Keratinocyte (primary cell): ENCODE data around the gene ZNRF1. TPM values are rescaled to one million over a fixed set of nuclear protein-coding genes. Genes with fewer than 3 reads are reported as not detected.
"Not testable (repeated sequence)": the region's sequence is repeated elsewhere in the genome, so short reads cannot be mapped to it uniquely, and the experiment has no call there.

Experiments
- DNase-seq: peaks from one replicate; pipeline ENCODE4 v3.0.0-alpha.2; 2011; ENCODE audit warnings: low read depth, missing footprints, low spot score
- FAIRE-seq: peaks from 2 replicates; lab custom pipeline; 2011; peaks lifted over from hg19 to GRCh38; lab: Jason Lieb, UNC
- H2AFZ ChIP-seq: 2 replicates; pipeline ENCODE4 v1.6.0; 2012; ENCODE audit warnings: low read length, control low read depth, inconsistent platforms; ENCODE audit not compliant: control insufficient read depth
- H3K27ac ChIP-seq: 2 replicates; pipeline ENCODE4 v1.5.1; 2011; ENCODE audit warnings: low read length; ENCODE audit not compliant: control insufficient read depth, insufficient read depth
- H3K27me3 ChIP-seq: 3 replicates; pipeline ENCODE4 v1.6.0; 2011; ENCODE audit warnings: low read length; ENCODE audit not compliant: control insufficient read depth, insufficient read depth; ENCODE audit errors: extremely low read depth
- H3K36me3 ChIP-seq, 2 experiments: 2 replicates in 1 of 2; 3 replicates in 1 of 2; pipeline ENCODE4 v1.5.1; 2011; ENCODE audit warnings: low read length in 2 of 2, mild to moderate bottlenecking in 1 of 2; ENCODE audit not compliant: control insufficient read depth in 2 of 2, insufficient read depth in 2 of 2; ENCODE audit errors: extremely low read depth in 1 of 2
- H3K4me1 ChIP-seq: 3 replicates; pipeline ENCODE4 v1.5.1; 2011; ENCODE audit warnings: low read length; ENCODE audit not compliant: control insufficient read depth, insufficient read depth; ENCODE audit errors: extremely low read depth
- H3K4me2 ChIP-seq: 3 replicates; pipeline ENCODE4 v1.6.0; 2011; ENCODE audit warnings: low read depth, low read length; ENCODE audit not compliant: control insufficient read depth, insufficient read depth; ENCODE audit errors: extremely low read depth
- H3K4me3 ChIP-seq, 3 experiments: fragments of 200-600 bp in 1 of 3; sonication (generic) in 1 of 3; 2 replicates in 2 of 3; 3 replicates in 1 of 3; pipeline ENCODE4 v1.5.1; 2011 to 2016; ENCODE audit warnings: low read length in 3 of 3, mild to moderate bottlenecking in 3 of 3, control low read depth in 2 of 3, inconsistent platforms in 1 of 3, low read depth in 1 of 3, mixed read lengths in 1 of 3, mixed run types in 1 of 3, moderate library complexity in 1 of 3; ENCODE audit not compliant: control insufficient read depth in 2 of 3, insufficient read depth in 2 of 3; ENCODE audit errors: extremely low read depth in 1 of 3
- H3K79me2 ChIP-seq: 2 replicates; pipeline ENCODE4 v1.6.0; 2012; ENCODE audit warnings: low read length; ENCODE audit not compliant: control insufficient read depth, insufficient read depth
- H3K9ac ChIP-seq: 3 replicates; pipeline ENCODE4 v1.6.0; 2011; ENCODE audit warnings: low read length; ENCODE audit not compliant: control insufficient read depth, insufficient read depth; ENCODE audit errors: extremely low read depth
- H3K9me1 ChIP-seq: 3 replicates; pipeline ENCODE4 v1.6.0; 2011; ENCODE audit warnings: low read length; ENCODE audit not compliant: control insufficient read depth, insufficient read depth; ENCODE audit errors: extremely low read depth
- H3K9me3 ChIP-seq: 2 replicates; pipeline ENCODE4 v1.5.1; 2012; ENCODE audit warnings: low read depth, low read length; ENCODE audit not compliant: control insufficient read depth
- H4K20me1 ChIP-seq: 3 replicates; pipeline ENCODE4 v1.6.0; 2011; ENCODE audit warnings: low read length; ENCODE audit not compliant: control insufficient read depth, insufficient read depth; ENCODE audit errors: extremely low read depth
- CTCF ChIP-seq, 3 experiments: IDR thresholded peaks in 1 of 3; conservative IDR thresholded peaks in 1 of 3; optimal IDR thresholded peaks in 1 of 3; 2 replicates in 2 of 3; 3 replicates in 1 of 3; pipeline versions ENCODE3 to v1.5.1; 2011; ENCODE audit warnings: low read length in 3 of 3, mild to moderate bottlenecking in 3 of 3, moderate library complexity in 2 of 3, control low read depth in 1 of 3, inconsistent platforms in 1 of 3; ENCODE audit not compliant: insufficient read depth in 2 of 3; ENCODE audit errors: extremely low read depth in 1 of 3
- EZH2 ChIP-seq: IDR thresholded peaks from one replicate; pipeline ENCODE4 v1.6.1; 2012; ENCODE audit warnings: inconsistent platforms, mild to moderate bottlenecking, low read length, moderate library complexity
- dilution Hi-C: fragments of 300-500 bp; cut with MboI; formaldehyde crosslinking; loops from one replicate; pipeline ENCODE4 v1.7.0; 2020; ENCODE audit warnings: low sequenced_read_pairs; ENCODE audit not compliant: extremely low pct_ligation_motif_present
- polyA plus RNA-seq, 5 experiments: library from polyadenylated mRNA; depleted of rRNA in 3 of 5; stranded (reverse) in 3 of 5; stranded (forward) in 1 of 5; unstranded in 1 of 5; fragments of >200 nt; gene quantifications; 1 replicate in 1 of 5; 2 replicates in 3 of 5; 3 replicates in 1 of 5; pipeline versions ENCODE4 v1.2.1 to v1.2.3, GENCODE V29; 2011 to 2012; ENCODE audit warnings: missing spikeins in 2 of 5, low read depth in 1 of 5, low replicate concordance in 1 of 5

ZNRF1 gene
- polyA plus RNA-seq, 1 donor (not counting 4 experiments of a cell fraction or from before 2014, with no cell fraction given): 19.1 TPM

DNA sequence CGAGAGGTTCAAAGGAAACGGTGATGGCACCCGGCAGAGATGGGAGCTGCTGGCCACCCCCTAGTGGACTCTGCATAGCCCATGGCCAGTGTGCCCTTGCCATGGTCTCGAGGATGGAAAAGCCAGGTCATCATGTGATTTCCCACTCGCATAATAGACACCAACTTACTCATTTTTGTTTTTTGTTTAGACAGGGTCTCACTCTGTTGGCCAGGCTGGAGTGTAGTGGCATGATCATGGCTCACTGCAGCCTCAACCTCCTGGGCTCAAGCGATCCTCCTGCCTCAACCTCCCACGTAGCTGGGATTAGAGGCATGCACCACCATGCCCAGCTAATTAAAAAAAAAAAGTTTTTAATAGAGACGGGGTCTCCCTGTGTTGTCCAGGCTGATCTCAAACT lies 90.1 kb downstream of the ZNRF1 start:
- no peaks in the 10 kb centered on the region for H3K9me1 ChIP-seq
- no peak overlapping the region for H2AFZ ChIP-seq
- H3K36me3 ChIP-seq: no peaks in the 10 kb centered on the region
- H3K27me3 ChIP-seq: no peaks in the 10 kb centered on the region
- H3K27ac ChIP-seq: no peak overlapping the region
- no peak overlapping the region for H3K4me2 ChIP-seq
- H3K79me2 ChIP-seq: peaks cover 19% of the 10 kb centered on the region
- no peak overlapping the region for H3K4me3 ChIP-seq
- no peak for TF ChIP-seq EZH2
- no peak for TF ChIP-seq CTCF (optimal IDR thresholded peaks at IDR 0.05 in 1 of 3, IDR thresholded peaks at IDR 0.05 in 1 of 3, conservative IDR thresholded peaks at IDR 0.05 in 1 of 3; ENCODE audit: extremely low read depth in 1 of 3, insufficient read depth in 2 of 3, low read length in 3 of 3)
- dilution Hi-C loops: no loop called here
- H4K20me1 ChIP-seq: no peaks in the 10 kb centered on the region
- FAIRE-seq: no peak
- H3K9ac ChIP-seq: no peak overlapping the region
- no peak for DNase-seq
- no peaks in the 10 kb centered on the region for H3K9me3 ChIP-seq
- H3K4me1 ChIP-seq: peaks cover 15% of the 10 kb centered on the region

DNA sequence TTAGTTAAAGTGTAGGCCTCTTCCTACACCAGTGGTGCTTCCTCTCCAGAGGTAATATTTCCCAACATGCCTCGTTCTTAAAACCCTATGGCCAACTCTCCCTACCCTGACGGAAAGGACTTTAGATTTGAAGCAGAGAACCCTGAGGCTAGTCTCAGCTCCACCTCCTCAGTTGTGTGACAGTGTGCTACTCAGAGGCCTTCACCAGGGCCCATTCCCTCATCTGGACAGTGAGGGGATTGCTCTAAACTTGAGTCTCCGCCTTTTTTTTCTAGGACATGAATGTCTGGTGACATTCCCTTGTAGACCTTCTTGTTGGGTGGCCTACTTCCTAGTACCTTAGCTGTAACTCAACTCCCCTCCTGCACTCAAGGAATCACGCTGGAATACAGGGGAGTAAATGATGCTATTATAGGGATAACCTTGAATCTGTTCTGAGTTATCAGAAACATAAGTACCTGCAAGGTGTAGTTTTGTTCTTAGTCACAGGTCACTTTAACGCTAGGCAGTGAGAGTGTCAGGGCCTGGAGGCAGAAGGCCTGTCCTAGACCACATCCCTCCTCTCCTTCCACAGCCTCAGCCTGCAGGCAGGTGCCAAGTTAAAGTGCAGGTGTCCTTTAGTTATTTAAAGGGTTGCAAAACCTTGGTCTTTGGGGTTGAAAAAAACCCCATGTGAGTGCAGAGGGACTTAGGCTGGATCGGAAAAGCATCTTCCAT lies 90.8 kb downstream of the ZNRF1 start:
- DNase-seq: no peak
- no peak overlapping the region for H3K9ac ChIP-seq
- H3K79me2 ChIP-seq: peaks cover 19% of the 10 kb centered on the region
- H3K27me3 ChIP-seq: no peaks in the 10 kb centered on the region
- no peaks in the 10 kb centered on the region for H3K9me3 ChIP-seq
- peaks cover 0 to 2% of the 10 kb centered on the region in 2 experiments for H3K36me3 ChIP-seq
- no peak overlapping the region for H3K27ac ChIP-seq
- FAIRE-seq: no peak
- no peaks in the 10 kb centered on the region for H3K9me1 ChIP-seq
- TF ChIP-seq CTCF (optimal IDR thresholded peaks at IDR 0.05 in 1 of 3, IDR thresholded peaks at IDR 0.05 in 1 of 3, conservative IDR thresholded peaks at IDR 0.05 in 1 of 3; ENCODE audit: extremely low read depth in 1 of 3, insufficient read depth in 2 of 3, low read length in 3 of 3): no peak
- dilution Hi-C loops: no loop called here
- H2AFZ ChIP-seq: no peak overlapping the region
- no peaks in the 10 kb centered on the region for H4K20me1 ChIP-seq
- peaks cover 15% of the 10 kb centered on the region for H3K4me1 ChIP-seq
- H3K4me2 ChIP-seq: no peak overlapping the region
- no peak overlapping the region for H3K4me3 ChIP-seq

GRCh38 chr16:75090899-75091298 lies 92.1 kb downstream of the ZNRF1 start:
- H3K27ac ChIP-seq, H3K9ac ChIP-seq: not testable (repeated sequence)
- peaks cover 16% of the 10 kb centered on the region for H3K4me1 ChIP-seq

DNA sequence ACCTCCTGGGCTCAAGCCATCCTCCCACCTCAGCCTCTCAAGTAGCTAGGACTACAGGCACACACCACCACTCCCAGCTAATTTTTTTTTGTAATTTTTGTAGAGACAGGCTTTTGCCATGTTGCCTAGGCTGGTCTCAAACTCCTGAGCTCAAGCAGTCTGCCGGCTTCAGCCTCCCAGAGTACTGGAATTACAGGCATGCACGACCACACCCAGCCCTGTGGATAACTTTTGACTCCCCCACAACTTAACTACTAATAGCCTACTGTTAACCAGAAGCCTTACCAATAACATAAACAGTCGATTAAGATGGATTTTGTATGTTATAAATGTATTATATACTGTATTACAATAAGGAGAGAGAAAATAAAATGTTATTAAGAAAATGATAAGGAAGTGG lies 92.8 kb downstream of the ZNRF1 start:
- DNase-seq, H3K4me2 ChIP-seq, H3K4me3 ChIP-seq, H3K27ac ChIP-seq, H4K20me1 ChIP-seq, H3K9ac ChIP-seq, H3K9me3 ChIP-seq, H3K36me3 ChIP-seq, H3K27me3 ChIP-seq, H3K9me1 ChIP-seq, dilution Hi-C loops, FAIRE-seq, H2AFZ ChIP-seq: not testable (repeated sequence)
- Histone ChIP-seq H3K4me1 (peaks cover 24% of the 10 kb centered on the region), H3K79me2 (peaks cover 19% of the 10 kb centered on the region)

More at GRCh38 chr16:75090899-75091298, 92.1 kb downstream of the ZNRF1 start:
- H3K9me3 ChIP-seq, H3K36me3 ChIP-seq, dilution Hi-C loops, DNase-seq, H3K4me3 ChIP-seq, H3K27me3 ChIP-seq, FAIRE-seq, H2AFZ ChIP-seq, H4K20me1 ChIP-seq, H3K4me2 ChIP-seq, H3K9me1 ChIP-seq: not testable (repeated sequence)
- peaks cover 19% of the 10 kb centered on the region for H3K79me2 ChIP-seq
